Measurements from ENCODE around the gene COL11A1. TPM values are rescaled to one million over a fixed set of nuclear protein-coding genes. Genes with fewer than 3 reads are reported as not detected.
"Not testable (repeated sequence)": the region's sequence is repeated elsewhere in the genome, so short reads cannot be mapped to it uniquely, and the experiment has no call there.

COL11A1 gene
- total and polyA plus RNA-seq, 2 of the 13 experiments (the other 11 are each of a cell fraction or from before 2014, with no cell fraction given), result not detected

GRCh38 chr1:102834688-102835320, 273.5 kb downstream of the COL11A1 start (continued):
- no peak for TF ChIP-seq TBX2 (CRISPR knock-in tag; IDR thresholded peaks at IDR 0.05; ENCODE audit: borderline replicate concordance)
- TF ChIP-seq SP140L (CRISPR knock-in tag; IDR thresholded peaks at IDR 0.05; ENCODE audit: borderline replicate concordance), result no peak

DNA sequence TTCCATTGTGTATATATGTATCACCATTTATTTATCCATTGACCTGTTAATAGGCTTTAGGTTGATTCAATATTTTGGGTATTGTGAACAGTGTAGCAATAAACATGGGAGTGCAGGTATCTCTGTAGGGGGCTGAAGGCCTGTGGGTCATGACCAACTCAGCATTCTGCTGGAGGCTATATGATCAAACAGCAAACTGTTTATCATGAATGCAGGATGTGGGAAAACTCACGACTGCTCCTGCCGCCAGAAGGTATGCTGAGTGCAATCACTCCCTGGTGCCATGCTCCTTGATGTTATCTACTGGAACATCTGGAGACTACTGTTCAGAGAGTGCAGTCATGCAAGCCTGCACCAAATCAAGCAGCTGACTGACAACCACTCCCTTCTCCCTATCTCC, 275.2 kb downstream of the COL11A1 start:
- H4K20me1 ChIP-seq (ENCODE audit: insufficient read depth, low read length), result no peaks in the 10 kb centered on the region
- in situ Hi-C loops (cut with HindIII; ENCODE audit: extremely low pct_ligation_motif_present, low pct_unique_long_range_greater_than_20kb) (no loop called here), intact Hi-C loops (cut with micrococcal nuclease; ENCODE audit: unreplicated experiment) (no loop called here)
- ChIA-PET CTCF (ENCODE audit: low intra/inter-chr PET ratio, low total read pairs) (no interaction called here), POLR2A (no interaction called here)
- H3K27me3 ChIP-seq (ENCODE audit: control insufficient read depth in 1 of 2, insufficient read depth in 2 of 2, low read length in 2 of 2), result no peaks in the 10 kb centered on the region; a peak in 1 of 5 replicates
- BruUV-seq (replicated peaks), result no TSS peak
- H3K4me3 ChIP-seq (replicated peaks in 1 of 3; ENCODE audit: insufficient read depth in 1 of 3, low read depth in 2 of 3, low read length in 3 of 3), result no peak overlapping the region
- no peak for ATAC-seq
- no peak overlapping the region for H3K27ac ChIP-seq (ENCODE audit: extremely low read length, insufficient read depth, low read length)
- H3K4me2 ChIP-seq (ENCODE audit: low read depth, low read length), result no peak overlapping the region
- no peak for DNase-seq (ENCODE audit: low spot score)
- no peak overlapping the region for H3K9ac ChIP-seq (ENCODE audit: insufficient read depth, low read depth, low read length)
- no peak for FAIRE-seq
- H2AFZ ChIP-seq (ENCODE audit: low read length), result no peak overlapping the region
- no peaks in the 10 kb centered on the region for H3K4me1 ChIP-seq (ENCODE audit: insufficient read depth, low read length)
- H3K79me2 ChIP-seq (ENCODE audit: insufficient read depth, low read length), result no peaks in the 10 kb centered on the region
- H3K9me3 ChIP-seq (ENCODE audit: low read length), result peaks cover 13% of the 10 kb centered on the region; the same call in 1 of the 2 replicates
- TF ChIP-seq KDM5B (CRISPR knock-in tag; IDR thresholded peaks at IDR 0.05; ENCODE audit: borderline replicate concordance) (no peak), ZKSCAN1 (IDR thresholded peaks at IDR 0.05; ENCODE audit: low read length) (no peak), THAP11 (CRISPR knock-in tag; IDR thresholded peaks at IDR 0.05) (no peak), CEBPB (IDR thresholded peaks at IDR 0.05; ENCODE audit: borderline replicate concordance, low read depth, low read length) (no peak), PRPF4 (IDR thresholded peaks at IDR 0.05; ENCODE audit: low read depth, low read length, poor library complexity, severe bottlenecking) (no peak), ZNF879 (CRISPR knock-in tag; IDR thresholded peaks at IDR 0.05) (no peak)
- TF ChIP-seq, protein P1, sequence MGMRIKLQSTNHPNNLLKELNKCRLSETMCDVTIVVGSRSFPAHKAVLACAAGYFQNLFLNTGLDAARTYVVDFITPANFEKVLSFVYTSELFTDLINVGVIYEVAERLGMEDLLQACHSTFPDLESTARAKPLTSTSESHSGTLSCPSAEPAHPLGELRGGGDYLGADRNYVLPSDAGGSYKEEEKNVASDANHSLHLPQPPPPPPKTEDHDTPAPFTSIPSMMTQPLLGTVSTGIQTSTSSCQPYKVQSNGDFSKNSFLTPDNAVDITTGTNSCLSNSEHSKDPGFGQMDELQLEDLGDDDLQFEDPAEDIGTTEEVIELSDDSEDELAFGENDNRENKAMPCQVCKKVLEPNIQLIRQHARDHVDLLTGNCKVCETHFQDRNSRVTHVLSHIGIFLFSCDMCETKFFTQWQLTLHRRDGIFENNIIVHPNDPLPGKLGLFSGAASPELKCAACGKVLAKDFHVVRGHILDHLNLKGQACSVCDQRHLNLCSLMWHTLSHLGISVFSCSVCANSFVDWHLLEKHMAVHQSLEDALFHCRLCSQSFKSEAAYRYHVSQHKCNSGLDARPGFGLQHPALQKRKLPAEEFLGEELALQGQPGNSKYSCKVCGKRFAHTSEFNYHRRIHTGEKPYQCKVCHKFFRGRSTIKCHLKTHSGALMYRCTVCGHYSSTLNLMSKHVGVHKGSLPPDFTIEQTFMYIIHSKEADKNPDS (CRISPR knock-in tag; IDR thresholded peaks at IDR 0.05), result no peak
- no peaks in the 10 kb centered on the region for H3K36me3 ChIP-seq (replicated peaks in 1 of 2; ENCODE audit: control insufficient read depth in 1 of 2, insufficient read depth in 2 of 2, low read length in 2 of 2)
- WGBS (ENCODE audit: low lambda C conversion rate), result 39% methylated on average over 2 of the region's 2 CpGs

GRCh38 chr1:102826706-102827105, 281.6 kb downstream of the COL11A1 start:
- H3K36me3 ChIP-seq (replicated peaks in 1 of 2; ENCODE audit: control insufficient read depth in 1 of 2, insufficient read depth in 2 of 2, low read length in 2 of 2); DNase-seq (ENCODE audit: low spot score); FAIRE-seq; H3K9me3 ChIP-seq (ENCODE audit: low read length); CTCF ChIA-PET (ENCODE audit: low intra/inter-chr PET ratio, low total read pairs); H3K4me2 ChIP-seq (ENCODE audit: low read depth, low read length); H2AFZ ChIP-seq (ENCODE audit: low read length); BruUV-seq (replicated peaks); intact Hi-C loops (cut with micrococcal nuclease; ENCODE audit: unreplicated experiment); in situ Hi-C loops (cut with HindIII; ENCODE audit: extremely low pct_ligation_motif_present, low pct_unique_long_range_greater_than_20kb); H3K4me3 ChIP-seq (replicated peaks in 1 of 3; ENCODE audit: insufficient read depth in 1 of 3, low read depth in 2 of 3, low read length in 3 of 3); H4K20me1 ChIP-seq (ENCODE audit: insufficient read depth, low read length); ATAC-seq; POLR2A ChIA-PET; H3K4me1 ChIP-seq (ENCODE audit: insufficient read depth, low read length); H3K27me3 ChIP-seq (ENCODE audit: control insufficient read depth in 1 of 2, insufficient read depth in 2 of 2, low read length in 2 of 2); H3K9ac ChIP-seq (ENCODE audit: insufficient read depth, low read depth, low read length); H3K27ac ChIP-seq (ENCODE audit: extremely low read length, insufficient read depth, low read length); H3K79me2 ChIP-seq (ENCODE audit: insufficient read depth, low read length): not testable (repeated sequence)
- 8% methylated on average over 2 of the region's 9 CpGs for WGBS (ENCODE audit: low lambda C conversion rate)
